ENCODE data around the gene TMC3. TPM values are rescaled to one million over a fixed set of nuclear protein-coding genes. Genes with fewer than 3 reads are reported as not detected.

TMC3 gene
- polyA plus RNA-seq, 1 donor (not counting 4 experiments of a cell fraction or from before 2014, with no cell fraction given), result not detected

GRCh38 chr15:81293728-81294515 is 80.1 kb downstream of the TMC3 start:
- no peaks in the 10 kb centered on the region for H3K9me3 ChIP-seq (ENCODE audit: control insufficient read depth, low read depth, low read length)
- FAIRE-seq (no peak), DNase-seq (ENCODE audit: low read depth, low spot score) (no peak)
- no peaks in the 10 kb centered on the region for H3K79me2 ChIP-seq (ENCODE audit: control insufficient read depth, insufficient read depth, low read length)
- peaks cover 18% of the 10 kb centered on the region for H3K4me1 ChIP-seq (ENCODE audit: control insufficient read depth, extremely low read depth, insufficient read depth, low read length)
- no peak overlapping the region for H3K4me3 ChIP-seq (ENCODE audit: control insufficient read depth in 2 of 3, extremely low read depth in 1 of 3, insufficient read depth in 2 of 3, low read depth in 1 of 3, low read length in 3 of 3)
- dilution Hi-C loops (cut with MboI; ENCODE audit: extremely low pct_ligation_motif_present, low sequenced_read_pairs), result loop anchor here (5.0 kb wide), 1 partner anchor 103 kb away; no protein-coding TSS in a partner anchor
- no peaks in the 10 kb centered on the region for H3K36me3 ChIP-seq (ENCODE audit: control insufficient read depth in 2 of 2, extremely low read depth in 1 of 2, insufficient read depth in 2 of 2, low read length in 2 of 2)
- H3K9me1 ChIP-seq (ENCODE audit: control insufficient read depth, extremely low read depth, insufficient read depth, low read length), result no peaks in the 10 kb centered on the region
- no peak overlapping the region for H2AFZ ChIP-seq (ENCODE audit: control insufficient read depth, low read length)
- no peak overlapping the region for H3K27ac ChIP-seq (ENCODE audit: control insufficient read depth, insufficient read depth, low read length)
- no peaks in the 10 kb centered on the region for H3K27me3 ChIP-seq (ENCODE audit: control insufficient read depth, extremely low read depth, insufficient read depth, low read length)
- no peak overlapping the region for H3K4me2 ChIP-seq (ENCODE audit: control insufficient read depth, extremely low read depth, insufficient read depth, low read depth, low read length)
- TF ChIP-seq CTCF (optimal IDR thresholded peaks at IDR 0.05 in 1 of 3, IDR thresholded peaks at IDR 0.05 in 1 of 3, conservative IDR thresholded peaks at IDR 0.05 in 1 of 3; ENCODE audit: extremely low read depth in 1 of 3, insufficient read depth in 2 of 3, low read length in 3 of 3) (no peak), EZH2 (IDR thresholded peaks at IDR 0.05; ENCODE audit: low read length) (no peak)
- no peak overlapping the region for H3K9ac ChIP-seq (ENCODE audit: control insufficient read depth, extremely low read depth, insufficient read depth, low read length)
- H4K20me1 ChIP-seq (ENCODE audit: control insufficient read depth, extremely low read depth, insufficient read depth, low read length), result no peaks in the 10 kb centered on the region

- H3K4me1 ChIP-seq (ENCODE audit: control insufficient read depth, extremely low read depth, insufficient read depth, low read length), result peaks cover 10% of the 10 kb centered on the region
- no peaks in the 10 kb centered on the region for H3K27me3 ChIP-seq (ENCODE audit: control insufficient read depth, extremely low read depth, insufficient read depth, low read length)
- no peaks in the 10 kb centered on the region for H3K79me2 ChIP-seq (ENCODE audit: control insufficient read depth, insufficient read depth, low read length)
- no peak for FAIRE-seq
- H3K36me3 ChIP-seq (ENCODE audit: control insufficient read depth in 2 of 2, extremely low read depth in 1 of 2, insufficient read depth in 2 of 2, low read length in 2 of 2), result no peaks in the 10 kb centered on the region
- H3K4me2 ChIP-seq (ENCODE audit: control insufficient read depth, extremely low read depth, insufficient read depth, low read depth, low read length), result no peak overlapping the region
- no peaks in the 10 kb centered on the region for H3K9me1 ChIP-seq (ENCODE audit: control insufficient read depth, extremely low read depth, insufficient read depth, low read length)
- no peak for TF ChIP-seq EZH2 (IDR thresholded peaks at IDR 0.05; ENCODE audit: low read length)
- TF ChIP-seq CTCF (optimal IDR thresholded peaks at IDR 0.05 in 1 of 3, IDR thresholded peaks at IDR 0.05 in 1 of 3, conservative IDR thresholded peaks at IDR 0.05 in 1 of 3; ENCODE audit: extremely low read depth in 1 of 3, insufficient read depth in 2 of 3, low read length in 3 of 3), result no peak
- no peaks in the 10 kb centered on the region for H3K9me3 ChIP-seq (ENCODE audit: control insufficient read depth, low read depth, low read length)
- dilution Hi-C loops (cut with MboI; ENCODE audit: extremely low pct_ligation_motif_present, low sequenced_read_pairs), result loop anchor here (5.0 kb wide), 1 partner anchor 105 kb away; no protein-coding TSS in a partner anchor
- H3K4me3 ChIP-seq (ENCODE audit: control insufficient read depth in 2 of 3, extremely low read depth in 1 of 3, insufficient read depth in 2 of 3, low read depth in 1 of 3, low read length in 3 of 3), result no peak overlapping the region
- no peak overlapping the region for H3K9ac ChIP-seq (ENCODE audit: control insufficient read depth, extremely low read depth, insufficient read depth, low read length)
- H3K27ac ChIP-seq (ENCODE audit: control insufficient read depth, insufficient read depth, low read length), result no peak overlapping the region
- H4K20me1 ChIP-seq (ENCODE audit: control insufficient read depth, extremely low read depth, insufficient read depth, low read length), result no peaks in the 10 kb centered on the region
- H2AFZ ChIP-seq (ENCODE audit: control insufficient read depth, low read length), result no peak overlapping the region
- DNase-seq (ENCODE audit: low read depth, low spot score), result no peak
Measured at GRCh38 chr15:81292523-81293001, 81.5 kb downstream of the TMC3 start.

Measured in keratinocyte (primary cell).